Effector memory CD4-positive, alpha-beta T cell (primary cell): Measurements from ENCODE around the gene ERC1.

Experiments
- DNase-seq, 3 donors: peaks; one replicate each; pipeline ENCODE4 v3.0.0-alpha.2; 2020
- H3K27ac ChIP-seq: 2 replicates; pipeline ENCODE4 v1.7.0; 2013; ENCODE audit warnings: mild to moderate bottlenecking, low read length, moderate library complexity; ENCODE audit not compliant: insufficient read depth, poor library complexity, severe bottlenecking
- H3K27me3 ChIP-seq: replicated peaks from 2 replicates; pipeline ENCODE4 v1.7.0; 2013; ENCODE audit warnings: mild to moderate bottlenecking, low read length; ENCODE audit not compliant: insufficient read depth, control insufficient read depth, poor library complexity, severe bottlenecking
- H3K36me3 ChIP-seq: 2 replicates; pipeline ENCODE4 v1.7.0; 2013; ENCODE audit warnings: mild to moderate bottlenecking, low read length, moderate library complexity; ENCODE audit not compliant: control insufficient read depth, insufficient read depth
- H3K4me1 ChIP-seq: 2 replicates; pipeline ENCODE4 v1.7.0; 2013; ENCODE audit warnings: low read length, mild to moderate bottlenecking; ENCODE audit not compliant: control insufficient read depth, insufficient read depth, poor library complexity, severe bottlenecking
- H3K4me3 ChIP-seq: 2 replicates; pipeline ENCODE4 v1.7.0; 2013; ENCODE audit warnings: low read length, low read depth, mild to moderate bottlenecking; ENCODE audit not compliant: insufficient read depth, poor library complexity, severe bottlenecking
- H3K9me3 ChIP-seq: 2 replicates; pipeline ENCODE4 v1.7.0; 2013; ENCODE audit warnings: mild to moderate bottlenecking, low read length, moderate library complexity; ENCODE audit not compliant: control insufficient read depth

ERC1 gene

GRCh38 chr12:1300460-1300859 is 309.4 kb downstream of the ERC1 start:
- Histone ChIP-seq H3K27ac (no peak overlapping the region), H3K27me3 (no peaks in the 10 kb centered on the region), H3K36me3 (no peaks in the 10 kb centered on the region)

DNA sequence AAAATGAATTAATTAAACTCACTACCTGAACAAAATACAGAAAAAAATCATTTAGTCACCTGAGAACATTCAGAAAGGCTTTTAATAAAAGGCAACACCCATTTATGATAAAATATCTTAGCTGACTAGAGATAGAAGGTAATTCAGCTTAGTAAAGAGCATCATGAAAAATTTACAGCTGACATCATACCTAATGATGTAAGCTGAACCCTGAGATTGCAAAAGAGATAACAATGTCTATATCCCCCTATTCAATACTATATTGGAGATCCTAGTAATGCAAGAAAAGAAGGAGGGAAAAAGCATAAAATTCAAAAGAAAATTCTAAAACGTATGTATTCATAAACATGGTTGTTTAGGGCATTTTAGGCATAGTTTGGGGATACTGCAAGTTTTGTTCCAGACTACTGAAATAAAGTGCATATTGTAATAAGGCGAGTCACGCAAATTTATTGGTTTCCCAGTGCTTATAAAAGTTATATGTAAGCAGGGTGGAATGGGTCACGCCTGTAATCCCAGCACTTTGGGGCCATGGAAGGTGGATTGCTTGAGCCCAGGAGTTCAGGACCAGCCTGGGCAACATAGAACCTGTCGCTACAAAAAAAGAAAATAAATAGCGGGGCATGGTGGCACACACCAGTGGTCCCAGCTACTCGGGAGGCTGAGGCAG is 311.3 kb downstream of the ERC1 start:
- Histone ChIP-seq H3K27ac (no peak overlapping the region), H3K27me3 (no peaks in the 10 kb centered on the region), H3K36me3 (no peaks in the 10 kb centered on the region), H3K4me3 (no peak overlapping the region), H3K9me3 (no peaks in the 10 kb centered on the region), H3K4me1 (no peaks in the 10 kb centered on the region)
- DNase-seq = no peak

More at GRCh38 chr12:1300460-1300859, 309.4 kb downstream of the ERC1 start:
- no peak for DNase-seq
- Histone ChIP-seq H3K4me3 (no peak overlapping the region), H3K4me1 (no peaks in the 10 kb centered on the region), H3K9me3 (no peaks in the 10 kb centered on the region)

- Histone ChIP-seq H3K4me1 (no peaks in the 10 kb centered on the region), H3K36me3 (no peaks in the 10 kb centered on the region), H3K27ac (no peak overlapping the region), H3K9me3 (no peaks in the 10 kb centered on the region), H3K4me3 (no peak overlapping the region), H3K27me3 (no peaks in the 10 kb centered on the region)
- no peak for DNase-seq
Observed at GRCh38 chr12:1305063-1305434, 314.0 kb downstream of the ERC1 start.

DNA sequence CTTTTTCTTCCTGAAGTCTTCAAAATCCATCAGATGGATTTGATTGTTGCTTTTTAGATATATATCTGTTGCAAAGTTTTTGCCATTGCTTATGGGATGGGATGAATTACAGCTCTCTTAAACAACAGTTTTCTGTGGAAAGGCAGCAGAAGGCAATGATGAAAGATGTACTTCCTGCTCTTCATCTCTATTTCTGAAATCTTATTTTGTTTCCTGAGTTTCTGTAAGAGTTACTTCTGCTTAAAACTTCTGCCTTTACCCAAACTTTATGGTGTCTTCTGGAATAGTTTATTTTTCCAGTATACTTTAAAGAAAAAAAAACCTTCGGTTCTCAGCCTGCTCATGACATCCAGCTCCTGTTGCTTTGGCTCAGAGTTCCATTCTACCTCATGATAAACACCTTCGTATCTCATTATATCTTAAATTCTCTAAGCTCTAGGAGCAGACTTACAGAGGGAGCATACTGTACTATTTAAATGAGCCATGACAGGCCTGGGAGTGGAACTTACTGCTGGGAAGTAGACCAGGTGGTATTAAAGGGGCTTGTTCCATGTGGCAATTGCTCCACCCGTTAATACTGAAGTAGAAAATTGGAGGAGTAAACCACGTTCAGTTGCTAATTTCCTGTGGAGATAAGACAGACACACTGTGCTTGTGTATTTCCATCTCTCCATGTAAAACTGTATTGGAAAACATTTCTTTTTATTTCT is 314.9 kb downstream of the ERC1 start:
- Histone ChIP-seq H3K36me3 (no peaks in the 10 kb centered on the region), H3K9me3 (no peaks in the 10 kb centered on the region), H3K27me3 (no peaks in the 10 kb centered on the region), H3K4me1 (no peaks in the 10 kb centered on the region), H3K4me3 (no peak overlapping the region), H3K27ac (no peak overlapping the region)
- no peak for DNase-seq

DNA sequence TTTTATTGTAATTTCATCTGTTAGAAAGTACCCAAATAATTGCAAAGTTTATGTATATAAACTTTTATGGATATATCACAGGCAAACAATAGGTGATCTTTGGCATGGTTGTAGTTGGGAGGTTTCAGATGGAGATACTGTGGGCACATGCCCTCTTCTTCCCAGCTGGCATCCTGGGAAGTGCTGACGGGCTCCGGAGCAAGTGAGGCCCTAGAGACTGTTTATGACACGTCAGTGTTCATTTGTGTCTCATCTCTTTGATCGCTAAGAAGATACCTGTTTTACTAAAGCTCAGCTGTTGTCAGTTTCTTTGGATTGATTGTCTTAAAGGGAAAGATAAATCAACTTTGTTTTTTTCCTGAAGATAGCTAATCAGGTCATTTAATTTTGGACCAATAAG is 315.8 kb downstream of the ERC1 start:
- Histone ChIP-seq H3K9me3 (no peaks in the 10 kb centered on the region), H3K27ac (no peak overlapping the region), H3K4me1 (no peaks in the 10 kb centered on the region), H3K27me3 (no peaks in the 10 kb centered on the region), H3K36me3 (no peaks in the 10 kb centered on the region), H3K4me3 (no peak overlapping the region)
- no peak for DNase-seq

DNA sequence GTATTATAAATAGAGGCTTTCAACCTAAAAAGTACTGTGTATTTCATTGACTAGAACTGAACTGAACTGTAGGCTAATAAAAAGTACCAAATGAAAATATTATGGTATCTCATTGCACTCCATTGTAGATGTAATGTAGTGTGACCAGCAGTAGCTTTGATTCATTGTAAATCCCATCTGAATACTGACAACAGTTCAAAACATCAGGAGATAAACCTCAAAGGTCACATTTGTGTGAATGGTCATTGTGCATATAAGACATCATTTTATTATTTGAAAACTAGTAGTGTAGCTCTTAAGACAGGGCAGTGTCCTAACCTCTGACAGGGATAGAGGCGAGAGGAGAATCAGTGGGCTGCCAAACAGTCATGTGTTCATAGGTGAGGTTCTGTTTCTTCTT is 316.8 kb downstream of the ERC1 start:
- H3K4me3 ChIP-seq = no peak overlapping the region

DNA sequence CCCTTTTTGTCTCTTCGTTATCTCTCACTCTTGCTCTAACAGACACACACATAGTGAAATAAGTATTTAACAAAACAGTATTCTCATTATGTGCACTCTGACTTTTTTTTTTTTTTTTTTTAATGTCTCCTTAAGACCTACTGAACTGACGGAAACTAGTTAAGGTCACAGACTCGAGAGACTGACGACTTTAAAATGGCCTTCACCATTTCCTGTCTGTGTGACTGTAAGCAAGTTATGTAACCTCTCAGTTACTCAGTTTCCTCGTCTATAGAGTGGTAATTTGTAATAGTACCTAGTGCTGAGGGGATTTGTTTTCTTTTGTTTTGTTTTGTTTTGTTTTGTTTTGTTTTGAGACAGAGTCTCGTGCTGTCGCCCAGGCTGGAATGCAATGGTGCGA is 318.6 kb downstream of the ERC1 start:
- Histone ChIP-seq H3K36me3 (no peaks in the 10 kb centered on the region), H3K27me3 (no peaks in the 10 kb centered on the region), H3K4me1 (no peaks in the 10 kb centered on the region), H3K4me3 (no peak overlapping the region), H3K9me3 (no peaks in the 10 kb centered on the region), H3K27ac (no peak overlapping the region)
- no peak for DNase-seq

More for the DNA sequence above, 316.8 kb downstream of the ERC1 start:
- H3K4me1 ChIP-seq = no peaks in the 10 kb centered on the region
- no peak overlapping the region for H3K27ac ChIP-seq
- no peak for DNase-seq
- no peaks in the 10 kb centered on the region for H3K27me3 ChIP-seq
- H3K36me3 ChIP-seq = no peaks in the 10 kb centered on the region
- H3K9me3 ChIP-seq = no peaks in the 10 kb centered on the region

- Histone ChIP-seq H3K27me3 (no peaks in the 10 kb centered on the region), H3K4me1 (no peaks in the 10 kb centered on the region), H3K27ac (no peak overlapping the region), H3K4me3 (no peak overlapping the region), H3K9me3 (no peaks in the 10 kb centered on the region), H3K36me3 (no peaks in the 10 kb centered on the region)
- DNase-seq = no peak
Observed at GRCh38 chr12:1310653-1311052, 319.6 kb downstream of the ERC1 start.

- H3K27ac ChIP-seq = no peak overlapping the region
Observed at GRCh38 chr12:1311145-1311544, 320.1 kb downstream of the ERC1 start.

DNA sequence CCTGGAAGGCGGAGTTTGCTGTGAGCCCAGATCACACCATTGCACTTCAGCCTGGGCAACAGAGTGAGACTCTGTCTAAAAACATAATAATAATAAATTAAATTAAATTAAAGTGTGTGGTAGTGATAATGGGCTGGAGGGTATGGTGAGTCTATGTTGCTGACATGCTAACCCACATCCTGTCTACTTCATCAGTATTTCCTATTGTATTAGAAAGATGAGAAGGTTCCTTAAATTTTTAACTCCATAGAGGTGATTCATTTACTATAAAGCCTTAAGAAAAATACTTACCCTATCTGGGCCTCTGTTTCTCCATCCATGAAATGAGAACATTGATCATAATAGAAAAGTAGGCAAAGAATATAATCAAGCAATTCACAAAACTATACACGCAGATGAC is 322.9 kb downstream of the ERC1 start:
- DNase-seq = no peak
- Histone ChIP-seq H3K4me3 (no peak overlapping the region), H3K36me3 (no peaks in the 10 kb centered on the region), H3K27ac (no peak overlapping the region), H3K9me3 (no peaks in the 10 kb centered on the region), H3K4me1 (no peaks in the 10 kb centered on the region), H3K27me3 (no peaks in the 10 kb centered on the region)

More at GRCh38 chr12:1311145-1311544, 320.1 kb downstream of the ERC1 start:
- Histone ChIP-seq H3K9me3 (no peaks in the 10 kb centered on the region), H3K4me3 (no peak overlapping the region), H3K27me3 (no peaks in the 10 kb centered on the region), H3K36me3 (no peaks in the 10 kb centered on the region), H3K4me1 (no peaks in the 10 kb centered on the region)
- no peak for DNase-seq
